Measurements from ENCODE around the gene CPXM2. TPM values are rescaled to one million over a fixed set of nuclear protein-coding genes. Genes with fewer than 3 reads are reported as not detected.

CPXM2 gene
- total and polyA plus RNA-seq, 2 donors (not counting 1 experiment from before 2014, with no cell fraction given), result 3.1 to 48.1 TPM

GRCh38 chr10:123870260-123870659 is 21.3 kb downstream of the CPXM2 start:
- Histone ChIP-seq H3K79me2 (ENCODE audit: control insufficient read depth, insufficient read depth, low read length) (no peaks in the 10 kb centered on the region), H3K4me2 (ENCODE audit: extremely low read depth, insufficient read depth, low read length) (no peak overlapping the region), H3K9ac (ENCODE audit: insufficient read depth, low read length) (no peak overlapping the region), H3K4me3 (replicated peaks in 1 of 4; ENCODE audit: control extremely low read depth in 1 of 4, insufficient read depth in 1 of 4, low read depth in 3 of 4, low read length in 4 of 4) (no peak overlapping the region), H3K9me3 (ENCODE audit: control insufficient read depth, insufficient read depth, low read depth, low read length) (no peaks in the 10 kb centered on the region), H3K27me3 (ENCODE audit: control insufficient read depth, insufficient read depth, low read length) (no peaks in the 10 kb centered on the region), H2AFZ (ENCODE audit: low read length) (no peak overlapping the region), H3K27ac (ENCODE audit: insufficient read depth, low read length) (no peak overlapping the region), H4K20me1 (ENCODE audit: control insufficient read depth, extremely low read depth, insufficient read depth, low read length) (no peaks in the 10 kb centered on the region), H3K36me3 (ENCODE audit: control insufficient read depth, insufficient read depth, low read length) (no peaks in the 10 kb centered on the region), H3K4me1 (ENCODE audit: control insufficient read depth, extremely low read depth, insufficient read depth, low read length) (no peaks in the 10 kb centered on the region)
- peak in 1 of 2 donors; percentile 39 for DNase-seq (ENCODE audit: low read depth in 2 of 2)
- TF ChIP-seq, protein P1, sequence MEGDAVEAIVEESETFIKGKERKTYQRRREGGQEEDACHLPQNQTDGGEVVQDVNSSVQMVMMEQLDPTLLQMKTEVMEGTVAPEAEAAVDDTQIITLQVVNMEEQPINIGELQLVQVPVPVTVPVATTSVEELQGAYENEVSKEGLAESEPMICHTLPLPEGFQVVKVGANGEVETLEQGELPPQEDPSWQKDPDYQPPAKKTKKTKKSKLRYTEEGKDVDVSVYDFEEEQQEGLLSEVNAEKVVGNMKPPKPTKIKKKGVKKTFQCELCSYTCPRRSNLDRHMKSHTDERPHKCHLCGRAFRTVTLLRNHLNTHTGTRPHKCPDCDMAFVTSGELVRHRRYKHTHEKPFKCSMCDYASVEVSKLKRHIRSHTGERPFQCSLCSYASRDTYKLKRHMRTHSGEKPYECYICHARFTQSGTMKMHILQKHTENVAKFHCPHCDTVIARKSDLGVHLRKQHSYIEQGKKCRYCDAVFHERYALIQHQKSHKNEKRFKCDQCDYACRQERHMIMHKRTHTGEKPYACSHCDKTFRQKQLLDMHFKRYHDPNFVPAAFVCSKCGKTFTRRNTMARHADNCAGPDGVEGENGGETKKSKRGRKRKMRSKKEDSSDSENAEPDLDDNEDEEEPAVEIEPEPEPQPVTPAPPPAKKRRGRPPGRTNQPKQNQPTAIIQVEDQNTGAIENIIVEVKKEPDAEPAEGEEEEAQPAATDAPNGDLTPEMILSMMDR (conservative IDR thresholded peaks at IDR 0.05 in 1 of 2, IDR thresholded peaks at IDR 0.05 in 1 of 2; ENCODE audit: low read depth in 1 of 2, low read length in 2 of 2), result no peak
- no peak for TF ChIP-seq EZH2 (IDR thresholded peaks at IDR 0.05; ENCODE audit: low read length, missing control alignments)

DNA sequence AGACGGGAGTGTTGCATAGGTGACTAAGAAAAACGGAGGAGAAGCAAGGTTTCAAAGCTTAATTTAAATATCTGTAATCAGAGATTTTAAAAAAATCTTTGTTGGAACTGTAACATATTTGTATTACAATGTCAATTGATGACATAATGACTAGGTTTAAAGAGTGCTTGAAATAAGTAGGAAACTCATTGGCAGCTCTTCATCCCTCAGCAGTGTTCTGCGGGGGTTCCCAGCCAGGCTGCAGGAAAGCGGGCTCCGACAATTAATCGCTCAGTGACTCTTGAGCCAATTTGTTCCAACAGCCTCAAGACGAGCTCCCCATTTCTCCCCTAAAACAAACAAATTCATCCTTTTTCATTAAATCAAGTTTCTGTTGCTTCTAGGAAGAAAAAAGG is 22.6 kb downstream of the CPXM2 start:
- Histone ChIP-seq H3K27me3 (ENCODE audit: control insufficient read depth, insufficient read depth, low read length) (no peaks in the 10 kb centered on the region), H3K9me3 (ENCODE audit: control insufficient read depth, insufficient read depth, low read depth, low read length) (no peaks in the 10 kb centered on the region)

DNA sequence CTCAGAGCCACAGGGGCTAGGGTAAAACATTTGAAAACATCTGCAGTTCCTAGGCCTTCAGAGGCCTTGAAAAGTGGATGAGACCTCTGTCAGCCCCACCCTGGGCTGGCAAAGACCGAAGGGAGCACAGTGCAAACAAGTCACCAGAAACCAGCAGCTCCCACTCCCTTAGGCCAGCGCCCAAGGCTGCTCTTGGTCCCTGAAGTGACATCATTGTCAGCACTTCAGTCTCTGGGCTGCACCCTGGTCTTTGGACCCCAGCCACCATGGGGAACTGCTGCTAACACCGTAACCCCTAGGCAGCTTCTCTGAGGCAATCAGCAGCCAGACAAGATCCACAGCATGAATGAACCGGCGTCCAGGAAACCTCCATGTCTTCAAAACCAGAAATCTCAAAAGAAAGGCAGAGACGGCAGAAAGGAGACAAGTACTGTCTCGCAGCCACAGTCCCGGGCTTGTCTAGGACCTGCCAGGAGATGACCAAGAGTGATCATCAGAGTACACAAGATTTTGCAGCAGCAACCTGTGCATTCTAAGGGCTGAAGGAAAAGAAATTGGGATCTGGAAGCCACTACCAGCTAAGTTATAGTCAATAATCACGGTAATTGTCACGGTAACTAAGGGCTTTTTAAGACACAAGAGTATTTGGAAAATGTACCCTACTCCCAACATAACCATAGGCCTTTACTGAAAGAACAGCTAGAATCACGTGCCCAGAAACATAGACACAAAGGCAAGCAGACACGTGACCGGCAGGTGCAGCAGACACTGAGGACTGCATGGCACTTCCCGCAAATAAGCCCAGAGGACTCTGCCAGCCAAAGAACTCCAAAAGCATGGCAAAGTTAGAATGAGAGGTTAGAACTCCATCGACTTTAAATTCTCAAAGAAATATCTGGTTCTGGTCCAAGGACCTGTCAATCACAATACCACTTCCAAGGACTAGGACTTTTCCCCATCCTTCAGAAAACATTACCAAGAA is 23.3 kb downstream of the CPXM2 start:
- no peak overlapping the region for H3K4me2 ChIP-seq (ENCODE audit: extremely low read depth, insufficient read depth, low read length)
- no peak for DNase-seq (ENCODE audit: low read depth in 2 of 2)

More for the DNA sequence above, 22.6 kb downstream of the CPXM2 start:
- Histone ChIP-seq H3K4me1 (ENCODE audit: control insufficient read depth, extremely low read depth, insufficient read depth, low read length) (no peaks in the 10 kb centered on the region), H3K27ac (ENCODE audit: insufficient read depth, low read length) (no peak overlapping the region), H3K4me2 (ENCODE audit: extremely low read depth, insufficient read depth, low read length) (no peak overlapping the region), H2AFZ (ENCODE audit: low read length) (no peak overlapping the region), H3K9ac (ENCODE audit: insufficient read depth, low read length) (no peak overlapping the region), H3K79me2 (ENCODE audit: control insufficient read depth, insufficient read depth, low read length) (no peaks in the 10 kb centered on the region), H4K20me1 (ENCODE audit: control insufficient read depth, extremely low read depth, insufficient read depth, low read length) (no peaks in the 10 kb centered on the region), H3K4me3 (replicated peaks in 1 of 4; ENCODE audit: control extremely low read depth in 1 of 4, insufficient read depth in 1 of 4, low read depth in 3 of 4, low read length in 4 of 4) (no peak overlapping the region), H3K36me3 (ENCODE audit: control insufficient read depth, insufficient read depth, low read length) (no peaks in the 10 kb centered on the region)
- no peak for DNase-seq (ENCODE audit: low read depth in 2 of 2)
- TF ChIP-seq, protein P1 (conservative IDR thresholded peaks at IDR 0.05 in 1 of 2, IDR thresholded peaks at IDR 0.05 in 1 of 2; ENCODE audit: low read depth in 1 of 2, low read length in 2 of 2), result no peak
- TF ChIP-seq EZH2 (IDR thresholded peaks at IDR 0.05; ENCODE audit: low read length, missing control alignments), result no peak

More for the DNA sequence above, 23.3 kb downstream of the CPXM2 start:
- H4K20me1 ChIP-seq (ENCODE audit: control insufficient read depth, extremely low read depth, insufficient read depth, low read length), result no peaks in the 10 kb centered on the region
- no peak overlapping the region for H2AFZ ChIP-seq (ENCODE audit: low read length)
- H3K27me3 ChIP-seq (ENCODE audit: control insufficient read depth, insufficient read depth, low read length), result no peaks in the 10 kb centered on the region
- H3K36me3 ChIP-seq (ENCODE audit: control insufficient read depth, insufficient read depth, low read length), result no peaks in the 10 kb centered on the region
- H3K79me2 ChIP-seq (ENCODE audit: control insufficient read depth, insufficient read depth, low read length), result no peaks in the 10 kb centered on the region
- no peak for TF ChIP-seq EZH2 (IDR thresholded peaks at IDR 0.05; ENCODE audit: low read length, missing control alignments)
- TF ChIP-seq, protein P1 (conservative IDR thresholded peaks at IDR 0.05 in 1 of 2, IDR thresholded peaks at IDR 0.05 in 1 of 2; ENCODE audit: low read depth in 1 of 2, low read length in 2 of 2), result no peak
- H3K4me1 ChIP-seq (ENCODE audit: control insufficient read depth, extremely low read depth, insufficient read depth, low read length), result no peaks in the 10 kb centered on the region
- no peak overlapping the region for H3K27ac ChIP-seq (ENCODE audit: insufficient read depth, low read length)
- H3K9ac ChIP-seq (ENCODE audit: insufficient read depth, low read length), result no peak overlapping the region
- H3K4me3 ChIP-seq (replicated peaks in 1 of 4; ENCODE audit: control extremely low read depth in 1 of 4, insufficient read depth in 1 of 4, low read depth in 3 of 4, low read length in 4 of 4), result no peak overlapping the region
- H3K9me3 ChIP-seq (ENCODE audit: control insufficient read depth, insufficient read depth, low read depth, low read length), result no peaks in the 10 kb centered on the region
